DMS153 treated with DMSO at 0.1 percent for 48 hours (cell line): ENCODE data around the gene SF1.

ENCODE experiments used
- DNase-seq: peaks from one replicate; lab custom pipeline; 2025; ENCODE audit not compliant: unreplicated experiment; lab: John Stamatoyannopoulos, UW

SF1 gene

DNA sequence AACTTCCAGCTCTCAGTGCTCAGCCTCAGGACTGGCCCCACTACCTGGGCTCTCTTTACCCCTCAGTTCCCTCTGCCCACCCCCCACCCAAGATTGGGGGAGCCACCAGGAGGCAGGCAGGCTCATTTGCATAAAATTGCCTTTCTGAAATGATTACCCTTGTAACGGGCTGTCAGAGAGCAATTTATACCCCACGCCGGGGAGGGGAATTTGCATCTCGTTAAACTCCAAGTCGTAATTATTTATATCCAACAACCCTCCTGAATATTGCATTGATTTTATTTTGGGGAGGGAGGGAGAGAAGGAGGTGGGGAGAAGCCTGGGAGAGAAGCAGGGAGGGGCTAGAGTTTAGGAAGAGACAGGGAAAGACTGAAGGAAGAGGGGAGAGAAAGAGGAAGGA, 63.7 kb downstream of the SF1 start:
- DNase-seq, result no peak
